Stimulated activated CD4-positive, alpha-beta T cell treated with anti-CD3 and anti-CD28 coated beads, Interleukin-4, amount 100 ng/mL, for 48 hours (primary cell): ENCODE data around the gene FGFBP3.
"Not testable (repeated sequence)": the region's sequence is repeated elsewhere in the genome, so short reads cannot be mapped to it uniquely, and the experiment has no call there.

ENCODE experiments used
- DNase-seq, 2 donors: peaks; one replicate each; pipeline ENCODE4 v3.0.0-alpha.2; 2020; ENCODE audit warnings: low read depth in 2 of 2

Gene FGFBP3

DNA sequence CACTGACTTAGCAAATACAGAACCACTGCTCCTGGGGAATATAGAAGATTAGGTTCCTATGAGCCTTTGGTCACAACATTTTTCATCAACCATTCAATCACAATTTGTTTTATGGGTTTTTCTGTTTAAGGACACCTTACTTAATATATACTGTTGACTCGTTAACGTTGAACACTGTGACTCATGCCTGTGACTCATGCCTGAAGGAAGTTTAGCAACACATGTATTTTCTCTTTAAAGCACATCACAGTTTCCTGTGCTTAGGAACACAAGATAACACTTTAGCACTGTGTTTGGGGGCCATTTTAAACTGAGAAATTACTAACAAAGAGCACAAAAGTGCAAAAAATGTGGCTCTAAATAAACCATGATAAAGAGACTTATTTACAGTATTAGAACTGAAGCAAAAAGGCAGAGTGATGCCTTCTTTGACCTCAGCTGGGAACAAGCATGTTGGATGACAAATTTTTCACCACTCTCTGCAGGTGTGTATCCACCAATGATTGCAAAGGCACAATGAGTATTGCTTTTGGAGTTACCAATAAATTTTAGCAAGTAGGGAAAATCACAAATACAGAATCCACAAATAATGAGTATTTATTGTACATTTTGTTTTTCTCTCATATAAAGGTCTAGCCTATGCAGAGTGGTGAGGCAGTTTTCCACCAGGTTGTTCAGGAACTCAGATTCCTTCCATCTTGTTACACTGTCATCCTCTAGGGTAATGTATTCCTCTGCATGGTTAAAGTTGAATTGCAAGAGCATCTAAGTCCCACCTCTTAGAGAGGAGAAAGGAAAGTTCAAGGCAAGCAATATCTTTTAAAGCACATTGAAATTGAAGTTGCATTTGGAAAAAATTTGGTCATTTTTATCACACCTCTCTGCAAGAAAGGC is 7.3 kb downstream of the FGFBP3 start:
- DNase-seq = peak; percentile 37 to 64

DNA sequence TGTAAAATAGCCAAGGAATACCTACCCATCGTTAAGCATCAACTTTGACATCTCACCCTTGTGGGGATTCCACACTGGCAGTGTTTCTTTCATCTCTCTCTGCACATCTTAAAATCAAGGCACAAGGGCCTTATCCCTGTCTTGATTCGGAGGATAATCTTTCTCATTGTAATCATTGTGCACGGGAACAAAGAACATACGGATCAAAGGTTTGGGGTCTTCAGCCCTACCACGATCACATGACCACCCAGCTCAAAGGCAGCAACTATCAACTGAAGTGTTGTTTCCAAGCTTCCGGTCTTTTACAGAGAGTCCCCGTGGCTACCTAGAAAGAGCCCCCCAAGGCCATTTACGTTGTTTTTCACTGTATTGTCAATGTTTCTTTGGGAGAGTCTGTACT is 11.9 kb downstream of the FGFBP3 start:
- no peak for DNase-seq

DNA sequence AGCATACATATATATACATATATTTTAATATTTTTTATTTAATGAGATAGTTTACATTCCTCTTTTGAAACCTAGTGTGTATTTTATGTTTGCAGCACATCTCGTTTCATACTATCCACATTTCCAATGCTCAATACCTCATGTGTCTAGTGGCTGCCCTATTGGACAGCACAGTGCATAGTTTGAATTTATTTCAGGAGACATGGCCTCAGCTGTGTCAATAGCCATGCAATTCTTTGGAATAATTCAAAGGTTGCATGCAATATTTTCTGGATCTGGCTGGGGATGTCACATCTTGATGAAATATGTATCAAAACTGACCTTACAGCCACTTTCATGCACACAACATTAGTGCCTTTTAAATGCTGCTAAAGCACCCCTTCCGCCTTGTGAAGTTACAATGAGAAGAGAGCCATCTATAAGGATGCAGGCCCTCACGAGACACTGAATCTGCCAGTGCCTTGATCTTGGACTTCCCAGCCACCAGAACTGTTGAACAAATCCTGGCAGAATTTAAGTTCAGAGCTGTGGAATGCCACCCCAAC is 13.0 kb downstream of the FGFBP3 start:
- DNase-seq = no peak

DNA sequence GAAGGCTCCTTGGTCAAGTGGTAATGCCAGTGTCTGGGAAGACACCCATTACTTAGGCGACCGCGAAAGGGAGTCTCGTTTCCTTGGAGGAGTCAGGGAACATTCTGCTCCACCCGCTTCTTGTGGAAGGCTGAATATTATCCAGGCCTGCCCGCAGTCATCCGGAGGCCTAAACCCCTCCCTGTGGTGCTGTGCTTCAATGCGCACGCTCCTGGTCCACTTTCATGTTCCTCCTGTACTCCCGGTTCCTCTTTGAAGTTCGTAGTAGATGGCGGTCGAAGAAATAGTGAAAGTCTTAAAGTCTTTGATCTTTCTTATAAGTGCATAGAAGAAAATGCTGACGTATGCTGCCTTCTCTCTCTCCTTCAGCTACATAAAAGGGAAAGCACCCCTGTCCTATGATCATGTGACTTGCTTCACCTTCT is 15.0 kb downstream of the FGFBP3 start:
- DNase-seq = not testable (repeated sequence)

DNA sequence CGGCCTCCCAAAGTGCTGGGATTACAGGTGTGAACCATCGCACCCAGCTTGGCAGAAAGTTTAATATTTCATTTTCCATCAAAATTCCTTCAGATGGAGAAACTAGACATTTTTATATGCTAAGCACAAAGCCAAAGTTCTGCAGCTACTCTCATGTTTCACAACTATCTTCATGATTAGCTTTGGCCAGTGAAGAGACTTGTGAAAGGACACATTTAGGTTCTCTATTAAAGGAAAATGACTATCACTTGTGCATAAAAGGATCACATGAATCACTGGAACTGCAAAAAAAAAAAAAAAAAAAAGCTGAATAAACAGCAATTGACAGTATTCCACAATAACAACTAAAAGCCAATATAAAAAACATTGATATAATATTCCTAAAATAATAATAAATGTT is 16.2 kb downstream of the FGFBP3 start:
- no peak for DNase-seq

DNA sequence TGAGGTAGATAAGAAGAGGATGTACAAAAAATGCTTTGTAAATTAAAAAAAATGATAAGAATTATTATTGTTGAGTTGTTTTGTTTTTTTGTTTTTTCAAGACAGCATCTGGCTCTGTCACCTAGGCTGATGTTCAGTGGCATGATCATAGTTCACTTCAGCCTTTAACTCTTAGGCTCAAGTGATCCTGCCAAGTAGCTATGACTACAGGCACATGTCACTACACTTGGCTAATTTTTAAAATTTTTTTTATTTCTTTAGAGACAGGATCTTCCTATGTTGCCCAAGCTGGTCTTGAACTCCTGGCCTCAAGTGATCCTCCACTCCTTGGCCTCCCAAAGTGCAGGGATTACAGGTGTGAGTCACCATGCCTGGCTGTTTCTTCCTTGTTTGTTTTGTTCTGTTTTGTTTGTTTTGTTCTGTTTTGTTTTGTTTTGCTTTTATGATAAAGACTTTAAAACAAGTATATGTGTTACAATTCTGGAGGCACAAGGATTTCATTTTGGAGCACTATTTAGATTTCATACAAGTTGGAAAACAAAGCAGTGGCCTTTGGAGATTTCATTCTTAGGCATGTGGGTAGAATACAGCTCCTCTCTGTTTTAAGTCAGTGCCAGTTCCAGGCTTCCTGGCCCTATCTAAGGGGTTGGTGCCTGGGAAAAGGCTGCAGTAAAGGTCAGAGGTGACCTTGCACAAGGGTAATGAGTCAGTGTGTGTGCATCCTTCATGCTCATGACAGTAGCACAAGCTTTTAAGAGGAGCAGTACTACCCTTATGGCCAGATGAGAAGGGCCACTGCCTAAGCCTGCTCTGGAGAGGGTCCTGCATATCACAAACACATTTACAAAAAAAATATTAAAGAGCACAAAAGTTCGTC is 17.9 kb downstream of the FGFBP3 start:
- DNase-seq = no peak

DNA sequence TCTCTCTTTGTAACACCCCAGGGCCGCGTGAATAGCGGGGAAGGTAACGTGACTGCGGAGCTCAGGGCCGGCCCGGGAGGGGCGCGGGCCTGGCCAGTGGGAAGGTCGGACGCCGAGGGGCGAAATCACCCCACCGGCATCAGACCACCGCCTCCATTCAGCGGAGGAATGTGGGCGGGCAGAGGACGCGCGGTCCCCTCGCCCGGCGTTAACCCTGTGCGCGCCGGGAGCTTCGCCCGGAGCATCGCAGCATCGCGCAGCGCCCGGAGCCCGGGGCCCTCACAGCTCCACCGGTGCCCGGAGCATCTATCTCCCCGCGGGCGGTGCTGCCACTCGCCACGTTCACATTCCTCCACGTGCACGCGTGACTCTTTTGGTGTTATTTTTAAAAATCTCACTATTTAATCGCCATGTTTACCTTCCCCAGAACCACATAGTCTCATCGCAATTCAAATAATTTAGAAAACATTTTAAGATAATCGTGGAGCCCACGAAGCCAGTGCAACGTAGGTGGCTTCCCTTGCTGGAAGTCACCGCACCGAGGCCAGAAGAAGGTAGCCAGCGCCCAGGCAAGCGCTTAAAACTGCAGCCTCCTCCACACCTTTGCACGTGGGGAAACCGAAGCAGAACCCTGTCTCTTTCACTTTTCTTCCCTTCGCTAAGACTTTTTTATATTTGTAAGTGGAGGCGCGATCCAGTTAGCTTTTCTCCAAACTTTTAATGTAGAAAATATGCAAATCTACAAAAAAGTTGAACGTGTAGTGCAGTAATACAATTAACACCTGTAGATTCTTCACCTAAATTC is 21.8 kb downstream of the FGFBP3 start:
- peak; percentile 2 to 4 for DNase-seq

DNA sequence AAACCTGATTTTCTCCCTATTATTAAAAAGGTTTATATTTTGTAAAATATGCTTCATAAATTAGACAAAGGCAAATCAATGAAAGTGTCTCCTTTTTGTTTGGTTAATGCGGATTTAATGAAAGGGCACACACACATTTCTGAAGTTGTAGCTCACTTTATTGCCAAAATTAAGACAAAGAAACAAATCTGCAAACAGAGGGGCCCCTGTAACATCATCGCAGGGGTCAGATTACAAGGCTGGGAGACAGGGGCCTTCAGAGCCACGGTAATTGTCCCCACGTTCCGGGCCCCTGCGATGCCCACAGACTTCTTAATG is 22.4 kb downstream of the FGFBP3 start:
- no peak for DNase-seq

DNA sequence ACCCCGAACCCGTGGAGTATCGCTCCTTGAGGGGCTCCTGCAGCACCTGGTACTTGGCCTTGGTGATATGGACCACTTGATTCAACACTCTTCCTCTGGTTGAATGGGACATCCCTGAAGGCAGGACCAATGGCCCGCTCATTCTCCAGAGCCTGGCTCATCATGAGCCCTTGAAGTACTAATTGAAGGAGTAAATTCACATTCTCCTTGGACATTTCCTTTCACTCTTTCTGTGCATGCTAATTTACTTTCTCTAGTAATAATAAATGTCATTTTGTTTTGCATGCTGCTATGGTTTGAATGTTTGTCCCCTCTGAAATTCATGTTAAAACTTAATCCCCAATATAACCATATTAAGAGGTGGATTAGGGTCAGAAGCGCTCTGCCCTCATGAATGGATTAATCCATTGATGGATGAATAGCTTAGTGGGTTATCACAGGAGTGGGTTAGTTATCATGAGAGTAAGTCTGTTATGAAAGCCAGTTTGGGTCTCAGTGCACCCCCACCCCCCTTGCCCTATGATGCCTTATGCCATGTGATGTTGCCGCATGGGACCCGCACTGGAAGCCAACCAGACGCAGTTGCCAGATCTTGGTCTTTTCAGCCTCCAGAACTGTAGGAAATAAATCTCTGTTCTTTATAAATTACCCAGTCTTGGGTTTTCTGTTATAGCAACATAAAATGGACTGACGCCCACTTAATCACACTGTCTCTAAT is 23.8 kb downstream of the FGFBP3 start:
- no peak for DNase-seq

DNA sequence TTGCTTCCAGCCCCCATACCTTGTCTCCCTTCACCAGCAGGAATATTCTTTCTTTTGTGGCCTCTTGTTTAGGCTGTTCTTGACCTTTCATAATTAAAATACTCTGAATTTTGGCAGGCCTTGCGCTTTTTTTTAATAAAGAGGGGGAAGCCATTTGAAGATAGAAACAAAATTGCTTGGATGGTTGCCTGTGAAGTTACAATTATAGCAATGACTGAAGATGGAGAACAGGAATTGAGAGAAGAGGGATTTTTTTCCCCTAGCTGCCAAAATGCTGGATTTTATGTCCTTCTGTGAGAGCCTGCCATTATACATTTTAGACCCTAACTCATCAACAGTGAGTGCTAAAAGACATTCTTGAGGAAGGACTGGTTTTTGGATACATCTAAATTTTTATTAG is 24.8 kb downstream of the FGFBP3 start:
- DNase-seq = no peak

DNA sequence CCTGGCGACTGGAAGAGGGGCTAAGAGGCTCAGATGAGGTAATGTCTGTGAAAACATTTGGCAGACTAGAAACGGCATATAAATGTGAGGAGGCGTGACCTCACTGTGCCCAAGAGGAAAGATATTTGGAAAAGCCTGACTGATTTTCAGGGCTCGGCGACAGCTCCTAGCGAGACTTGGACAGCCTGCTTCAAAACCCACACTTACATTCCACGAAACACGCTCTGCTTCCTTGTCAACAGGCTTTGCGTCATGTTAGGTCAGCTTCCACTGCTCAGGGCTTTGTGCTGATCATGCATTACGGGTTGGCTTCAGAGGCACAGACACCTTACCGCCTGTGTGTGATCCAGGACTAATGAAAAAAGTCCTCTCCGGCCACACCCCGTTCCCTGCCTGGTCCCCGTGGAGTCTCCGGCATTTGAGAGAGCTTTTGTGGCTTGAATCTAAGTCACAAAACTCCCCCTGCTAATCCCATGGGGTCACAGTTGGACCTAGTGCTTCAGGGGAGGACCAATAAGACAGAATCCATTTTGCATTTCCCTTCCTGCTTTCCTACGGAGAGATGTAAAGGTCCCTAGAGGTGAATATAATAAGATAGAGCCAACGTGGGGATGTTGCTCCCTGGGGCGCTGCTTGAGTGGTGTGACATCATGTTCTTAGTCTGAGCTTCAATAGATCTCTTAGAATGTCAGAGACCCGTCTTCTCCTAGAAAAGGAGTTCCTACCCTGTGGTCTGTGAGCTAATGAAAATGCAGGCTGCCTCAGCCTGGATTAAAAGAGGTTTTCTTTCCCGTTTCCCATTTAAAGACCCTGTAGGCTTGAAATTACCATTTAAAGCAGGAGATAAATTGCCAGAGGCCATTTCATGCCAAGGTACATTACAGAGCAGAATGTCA is 25.5 kb downstream of the FGFBP3 start:
- DNase-seq = no peak

DNA sequence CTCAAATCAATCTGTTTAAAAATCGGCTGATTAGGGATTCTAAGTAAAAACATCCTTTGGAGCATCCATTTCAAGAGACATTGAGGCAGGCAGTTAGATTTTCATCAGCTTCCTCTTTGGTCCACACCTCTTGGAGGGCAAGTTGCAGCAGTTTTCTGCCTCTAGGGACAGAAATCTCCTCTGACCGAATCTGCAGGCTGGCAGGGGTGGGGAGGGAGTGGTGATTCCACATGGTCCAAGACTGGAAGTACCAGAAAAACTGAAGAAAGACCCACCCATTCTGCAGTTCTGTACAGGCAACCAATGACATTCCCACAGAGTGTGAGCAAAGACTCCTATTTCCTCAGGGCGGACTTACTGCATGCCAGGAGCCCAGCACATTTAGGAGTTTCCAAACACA is 29.0 kb downstream of the FGFBP3 start:
- no peak for DNase-seq

DNA sequence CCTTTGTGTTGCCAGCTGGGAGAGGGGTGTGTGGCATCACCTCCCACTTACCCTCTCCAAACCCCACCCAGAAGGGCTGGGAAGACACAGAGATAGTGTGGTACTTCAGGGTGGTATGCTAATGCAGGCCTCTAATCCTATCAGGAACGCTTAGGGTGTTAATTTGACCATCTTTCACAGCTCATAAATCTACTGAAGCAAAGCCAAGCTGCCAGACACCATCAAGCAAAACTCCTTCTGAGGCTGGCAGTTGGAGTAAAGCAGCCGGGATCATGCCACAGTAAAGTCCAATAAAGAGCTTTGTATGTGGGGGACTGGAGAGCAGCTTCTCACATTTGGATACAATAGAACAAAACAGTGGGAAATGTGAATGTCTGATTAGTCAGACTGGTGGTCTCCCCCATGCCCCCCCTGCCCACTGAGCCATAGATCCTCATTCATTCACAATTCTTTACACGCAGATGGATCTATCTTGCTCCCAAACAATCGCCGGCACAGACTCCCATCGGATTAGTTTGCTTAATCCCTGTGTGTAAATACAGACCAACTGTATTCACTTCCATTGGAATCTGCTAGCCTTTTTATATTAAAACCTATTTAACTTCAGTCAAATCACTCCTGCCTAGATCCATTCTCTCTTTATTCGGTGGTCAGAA is 29.6 kb downstream of the FGFBP3 start:
- DNase-seq = no peak

DNA sequence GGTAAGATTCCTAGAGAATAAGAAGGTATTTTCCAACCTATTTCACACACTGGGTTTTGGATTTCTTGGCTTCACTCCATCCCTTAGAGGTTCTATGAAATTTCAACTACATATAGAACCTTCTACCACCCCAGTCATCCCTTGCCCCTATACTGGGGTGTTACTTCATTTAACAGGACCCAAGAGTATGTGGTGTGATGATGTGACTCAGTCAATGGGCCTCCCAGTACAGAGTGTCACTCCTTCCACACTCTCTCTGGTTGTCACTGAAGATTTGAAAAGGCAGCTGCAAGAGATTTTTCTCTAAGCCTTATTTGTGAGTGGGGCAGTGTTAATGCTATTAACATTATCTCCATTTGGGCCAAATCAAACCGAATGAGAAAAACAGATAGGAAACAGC is 33.5 kb downstream of the FGFBP3 start:
- no peak for DNase-seq

DNA sequence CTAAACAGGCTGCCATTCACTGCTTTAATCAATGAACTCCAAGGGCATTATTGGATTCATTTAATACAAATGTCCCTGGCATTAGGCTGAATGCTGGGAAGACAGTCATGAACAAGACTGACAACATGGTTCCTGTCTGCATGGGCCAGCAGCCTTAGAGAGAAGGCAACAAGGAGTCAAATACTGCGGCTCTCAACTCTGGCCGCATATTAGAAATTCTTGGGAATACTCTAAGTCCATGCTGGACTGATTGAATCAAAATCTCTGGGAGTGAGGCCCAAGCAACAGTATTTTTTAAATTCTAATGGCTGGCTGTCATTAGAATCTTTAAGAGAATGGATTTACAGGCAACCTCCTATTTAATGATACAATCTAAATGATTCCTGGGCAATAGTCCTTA is 34.1 kb downstream of the FGFBP3 start:
- no peak for DNase-seq

DNA sequence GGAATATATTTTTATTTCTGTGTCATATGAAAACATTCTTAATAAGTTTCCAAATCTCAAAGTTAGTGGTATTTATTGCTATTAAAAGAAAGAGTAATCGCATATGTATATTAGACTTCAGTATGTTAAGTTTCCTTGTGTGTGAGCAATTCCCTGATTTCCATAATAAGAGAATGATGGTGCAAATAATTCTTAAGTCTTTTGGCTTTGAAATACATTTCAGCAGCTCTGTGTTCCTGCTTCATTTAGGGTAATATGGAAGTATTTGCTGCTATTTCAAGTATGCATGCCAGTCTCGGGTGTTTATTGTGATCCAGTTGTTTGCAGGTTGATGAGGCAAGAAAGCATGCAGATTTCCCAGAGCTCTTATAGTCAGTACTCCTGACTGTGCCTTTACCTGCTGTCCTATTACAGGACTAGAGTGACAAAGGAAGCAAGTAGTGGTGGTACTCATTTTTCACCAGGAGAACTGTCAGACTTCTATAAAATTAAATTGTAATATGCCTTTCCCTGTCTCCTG is 43.7 kb downstream of the FGFBP3 start:
- no peak for DNase-seq

DNA sequence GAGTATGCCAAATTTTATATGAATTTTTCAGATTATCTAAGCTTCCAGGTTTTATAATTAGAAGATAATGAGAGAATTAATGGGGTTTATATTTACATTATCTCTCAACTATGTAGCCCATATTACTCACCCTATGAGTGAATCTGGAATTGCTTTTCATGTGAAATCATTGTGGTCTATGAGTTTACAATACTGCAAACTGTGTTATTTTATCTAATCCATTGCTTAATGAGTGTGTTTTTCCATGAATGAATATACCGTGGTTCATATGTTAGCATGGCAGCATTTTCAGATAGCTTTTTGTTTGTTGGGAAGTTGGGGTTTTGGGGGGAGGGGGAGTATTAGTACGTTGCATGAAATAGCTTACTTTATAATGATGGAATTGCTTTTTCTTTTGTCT is 44.5 kb downstream of the FGFBP3 start:
- DNase-seq = no peak

DNA sequence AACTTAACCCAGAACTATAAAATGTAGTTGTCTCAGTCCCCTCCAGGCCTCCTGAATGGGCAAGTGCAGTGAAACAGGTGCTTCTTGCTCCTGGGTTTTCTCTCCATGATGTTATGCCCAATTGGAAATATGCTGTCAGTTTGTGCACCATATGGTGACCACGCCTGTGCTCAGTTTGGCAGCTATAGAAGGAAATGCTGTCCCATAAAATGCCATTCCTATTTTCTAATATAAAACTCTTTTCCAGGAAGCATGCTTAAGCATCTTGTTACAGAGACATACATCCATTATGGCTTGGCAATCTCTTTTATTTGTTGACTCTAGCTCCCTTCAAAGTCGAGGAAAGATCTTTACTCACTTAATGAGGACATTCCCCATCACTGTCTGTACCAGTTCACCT is 45.2 kb downstream of the FGFBP3 start:
- DNase-seq = no peak

DNA sequence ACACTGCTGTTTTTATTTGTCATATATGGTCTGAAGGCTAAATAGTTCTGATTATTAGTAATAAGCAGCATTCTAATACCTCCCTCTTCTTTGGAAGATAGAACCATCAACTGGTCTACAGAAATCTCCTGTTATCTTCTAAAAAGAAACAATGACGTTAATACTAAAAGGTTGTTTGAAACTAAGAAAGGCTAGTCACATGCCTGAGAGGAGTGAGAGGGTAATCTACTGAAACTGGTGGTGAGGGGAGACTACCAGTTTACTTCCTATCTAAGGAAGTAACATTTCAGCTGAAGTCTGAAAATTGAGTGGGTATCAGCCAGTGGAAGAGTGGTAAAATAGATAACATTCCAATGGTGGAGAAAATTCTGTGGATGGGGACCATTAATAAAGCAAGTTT is 48.4 kb downstream of the FGFBP3 start:
- DNase-seq = no peak
